Vein endothelial cell (primary cell): ENCODE results near the gene ACTR6. TPM values are rescaled to one million over a fixed set of nuclear protein-coding genes. Genes with fewer than 3 reads are reported as not detected.

ENCODE experiments used
- small RNA-seq: library from RNA; depleted of rRNA; stranded (forward); fragments of <200 nt; gene quantifications from one replicate; pipeline ENCODE3, GENCODE V24; 2012
- total RNA-seq: library from RNA; depleted of rRNA; stranded (reverse); fragments of >200 nt; gene quantifications from 2 replicates; pipeline ENCODE4 v1.2.3, GENCODE V29; 2012

The ACTR6 gene
- total RNA-seq, result 11.9 and 19.3 TPM in 2 replicates

DNA sequence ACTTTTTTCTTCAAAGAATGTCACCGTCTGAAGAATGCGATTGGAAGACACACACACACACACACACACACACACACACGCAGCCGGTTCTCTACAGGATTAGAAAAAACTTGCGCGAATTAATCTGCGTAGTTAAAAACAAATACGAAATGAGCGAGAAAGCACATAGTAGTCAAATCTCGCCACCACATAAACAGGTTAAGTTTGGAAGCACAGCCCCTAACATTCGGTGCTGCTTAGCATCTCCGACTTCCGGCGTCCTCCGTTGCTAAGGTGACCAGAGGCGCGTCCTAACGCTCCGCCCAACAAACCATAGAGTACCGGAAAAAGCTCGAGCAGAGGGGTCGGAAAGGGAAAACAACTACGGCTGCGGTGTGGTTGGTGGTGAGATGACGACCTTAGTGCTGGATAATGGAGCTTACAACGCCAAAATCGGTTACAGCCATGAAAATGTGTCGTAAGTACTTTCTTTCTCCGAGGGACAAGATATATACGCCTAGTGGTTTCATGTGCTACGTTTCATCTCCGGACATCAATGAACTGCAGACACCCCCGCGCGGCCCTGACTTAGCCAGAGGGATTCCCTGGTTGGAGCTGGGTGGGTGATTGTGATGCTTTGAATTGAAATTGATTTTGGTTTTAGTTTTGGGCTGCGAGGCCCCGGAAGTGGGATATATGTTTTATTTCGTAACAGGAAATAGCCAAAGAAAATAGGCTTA, at the start of gene ACTR6:
Gene ACTR6, plus strand, starts transcription at position 353 of the 719 bp plus-strand sequence. Its CDS starts 37 bp downstream, at position 390.

GRCh38 chr12:100266835-100267602, 66.4 kb downstream of the ACTR6 start, which contains the start of the genes DEPDC4 and SCYL2:
DEPDC4 (minus strand) TSS chr12:100267079; CDS start chr12:100267076, 3 bp downstream.
SCYL2 (plus strand) TSS chr12:100267177; CDS start chr12:100282971, 15,794 bp downstream.

Small RNA genes within 50 kb of the gene (small RNA-seq; reads per million reads assigned to genes)
- gene MIR1827, result not detected
- not detected for gene RF00019
- not detected for gene RN7SL176P

Other genes with a start within 250 kb of the ACTR6 start
- gene ANKS1B, start 215.9 kb upstream of the ACTR6 start, total RNA-seq, result 0.48 and 0.65 TPM in 2 replicates
- 19.7 and 19.9 TPM in 2 replicates for gene BLTP3B, start 57.9 kb upstream of the ACTR6 start, total RNA-seq
- gene DEPDC4, start 66.3 kb downstream of the ACTR6 start, total RNA-seq, result 1.7 TPM in 1 of 2 replicates, not detected in the other
- 51.9 and 65.8 TPM in 2 replicates for gene SCYL2, start 66.4 kb downstream of the ACTR6 start, total RNA-seq
- not detected in 2 replicates for gene SLC17A8, start 156.3 kb downstream of the ACTR6 start, total RNA-seq